ENCODE data around the gene IL1R1.

The IL1R1 gene

DNA sequence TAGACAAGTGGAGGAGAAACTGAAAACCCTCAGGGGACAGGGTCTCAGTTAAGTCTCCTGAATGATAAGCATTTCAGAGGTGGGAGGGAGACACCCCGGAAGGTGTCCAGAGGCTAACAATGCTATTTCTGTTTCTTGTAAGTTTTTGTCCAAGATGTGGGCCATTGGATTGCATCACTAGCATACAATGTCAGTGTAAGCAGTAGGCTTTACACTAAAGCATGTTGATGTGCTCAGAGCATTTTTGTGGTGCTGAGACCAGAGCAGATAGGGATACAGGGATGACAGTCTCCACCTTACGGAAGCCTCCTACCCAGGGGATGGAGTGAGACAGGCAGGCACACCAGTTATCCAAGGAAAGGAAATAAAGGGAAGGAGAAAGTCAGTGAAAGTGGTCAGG lies 2.2 kb upstream of the IL1R1 start:
- no peak for DNase-seq (ENCODE audit: low read depth)

DNA sequence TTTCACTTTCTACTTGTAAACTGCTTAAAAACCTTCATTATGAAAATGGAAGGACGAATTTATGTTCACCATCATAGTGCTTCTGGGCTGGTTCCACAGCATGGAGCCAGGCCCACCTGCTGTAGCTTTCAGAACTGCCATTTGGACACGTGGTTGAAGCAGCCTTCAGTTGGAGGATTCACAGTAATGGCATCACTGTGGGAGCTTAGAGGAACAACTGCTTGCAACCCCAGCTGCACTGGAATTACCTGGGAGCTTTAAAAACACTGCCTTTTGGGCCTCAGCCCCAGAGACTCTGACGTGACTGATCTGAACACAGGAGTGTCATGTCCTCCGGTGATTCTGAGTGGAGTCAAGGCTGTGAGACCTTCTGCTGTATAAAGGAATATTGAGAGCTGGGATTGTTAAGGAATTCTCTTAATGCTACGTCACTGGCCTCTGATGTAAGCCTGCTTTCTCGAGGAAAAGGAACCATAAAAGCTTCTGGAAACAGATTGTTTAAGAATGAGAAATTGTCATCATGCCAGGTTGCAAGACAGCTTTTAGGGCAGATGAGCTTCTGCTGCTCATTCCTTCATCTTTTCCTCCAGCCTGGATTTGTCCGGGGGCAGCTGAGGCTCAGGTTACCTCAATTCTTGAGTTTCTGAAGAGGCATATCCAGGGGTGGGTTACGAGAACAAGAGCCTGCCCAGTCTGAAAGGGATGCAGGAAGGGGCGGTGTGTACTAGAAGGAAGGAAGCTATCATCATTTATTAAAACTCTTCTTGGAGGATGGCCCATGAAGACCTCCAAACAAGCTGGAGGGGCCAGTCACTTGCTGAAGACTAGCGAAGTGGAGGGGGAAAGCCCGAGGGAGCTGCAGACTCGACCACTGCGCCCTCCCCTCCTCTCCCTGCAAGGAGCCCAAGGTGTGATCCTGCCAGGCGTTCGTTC lies 1.3 kb upstream of the IL1R1 start:
- DNase-seq (ENCODE audit: low read depth): no peak

DNA sequence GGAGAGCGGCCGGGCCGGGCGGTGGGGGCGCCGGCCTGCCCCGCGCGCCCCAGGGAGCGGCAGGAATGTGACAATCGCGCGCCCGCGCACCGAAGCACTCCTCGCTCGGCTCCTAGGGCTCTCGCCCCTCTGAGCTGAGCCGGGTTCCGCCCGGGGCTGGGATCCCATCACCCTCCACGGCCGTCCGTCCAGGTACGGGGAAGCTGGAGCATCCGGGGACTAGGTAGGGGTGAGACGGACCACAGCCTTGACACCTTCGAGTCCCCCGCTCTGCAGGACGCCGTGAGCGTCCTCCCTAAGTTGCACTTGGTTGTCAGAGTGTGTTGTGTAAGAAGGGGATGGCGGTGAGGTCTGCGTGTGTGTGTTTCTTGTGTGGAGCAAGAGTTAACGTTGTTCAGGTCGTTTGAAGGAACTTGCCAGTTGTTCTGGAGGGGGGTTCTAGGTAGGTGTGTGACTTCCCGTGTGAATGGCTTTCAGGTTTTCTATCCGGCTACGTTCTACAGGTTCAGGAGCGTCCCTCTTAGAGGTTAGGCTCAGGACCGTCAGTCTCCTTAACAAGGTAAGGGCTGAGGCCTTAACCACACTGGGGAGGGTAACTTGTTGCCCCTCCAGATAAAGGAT lies 393 bp downstream of the IL1R1 start:
- no peak for DNase-seq (ENCODE audit: low read depth)

DNA sequence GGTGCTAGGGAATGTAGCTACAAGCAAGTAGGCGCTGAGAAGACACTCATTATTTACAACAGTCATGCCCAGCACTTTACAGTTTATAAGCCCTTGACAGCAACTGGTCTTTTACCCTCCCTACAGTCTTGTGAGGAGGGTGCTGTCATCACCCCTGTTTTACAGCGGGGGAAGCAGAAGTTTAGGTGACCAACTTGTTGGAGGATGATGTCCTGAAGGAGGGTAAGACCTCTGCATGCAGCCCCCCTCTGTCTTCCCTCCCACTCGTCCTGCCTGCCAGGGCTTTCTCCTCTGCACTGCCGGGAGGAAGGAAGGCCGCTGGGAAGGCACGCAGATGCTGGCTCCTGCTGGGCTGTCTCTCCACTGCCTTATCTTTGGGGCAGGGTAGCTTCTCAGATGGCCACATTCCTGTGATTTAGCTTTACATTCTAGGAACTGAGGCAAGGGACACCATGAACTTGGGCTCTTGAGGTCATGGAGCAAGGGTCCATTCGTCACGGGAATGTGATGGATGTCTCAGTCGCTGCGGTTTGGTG lies 972 bp downstream of the IL1R1 start:
- no peak for DNase-seq (ENCODE audit: low read depth)

DNA sequence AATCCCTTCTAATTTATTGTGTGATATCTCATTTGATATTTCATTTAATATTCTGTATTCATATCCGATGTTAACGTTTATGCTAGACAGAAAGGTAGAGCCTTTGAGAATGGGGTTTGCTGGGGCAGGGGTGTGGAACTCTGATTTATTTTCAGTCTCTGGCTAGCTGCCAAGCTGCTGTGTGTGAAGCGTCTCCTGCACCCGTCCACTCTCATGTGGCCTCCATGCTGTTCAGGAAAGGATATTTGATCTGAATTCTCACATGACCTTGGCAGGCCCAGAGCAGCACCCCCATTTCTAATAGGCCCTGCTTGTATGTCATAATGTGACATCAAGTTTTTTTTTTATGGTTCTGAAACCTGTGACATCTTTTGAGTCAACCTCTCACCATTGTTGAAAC lies 1.6 kb downstream of the IL1R1 start:
- no peak for DNase-seq (ENCODE audit: low read depth)

DNA sequence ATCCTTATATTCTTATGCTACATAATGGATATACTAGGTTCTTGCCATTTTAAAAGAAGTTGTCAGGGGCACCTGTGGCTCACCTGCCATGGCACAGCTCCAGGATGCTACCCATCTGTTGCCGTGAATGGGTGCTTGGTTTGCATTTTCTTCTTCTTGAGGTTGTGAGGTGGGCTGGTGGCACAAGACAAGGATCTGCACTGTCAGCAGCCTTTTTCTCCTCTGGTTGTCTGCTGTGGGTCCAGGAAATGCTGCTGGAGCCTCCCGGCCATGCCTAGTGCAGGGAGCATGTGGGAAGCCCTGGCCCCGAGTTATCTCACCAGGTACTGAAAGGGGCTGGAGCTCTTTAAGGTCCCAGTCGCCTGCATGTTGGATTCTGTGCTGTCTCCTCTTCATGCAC lies 2.6 kb downstream of the IL1R1 start:
- no peak for DNase-seq (ENCODE audit: low read depth)

DNA sequence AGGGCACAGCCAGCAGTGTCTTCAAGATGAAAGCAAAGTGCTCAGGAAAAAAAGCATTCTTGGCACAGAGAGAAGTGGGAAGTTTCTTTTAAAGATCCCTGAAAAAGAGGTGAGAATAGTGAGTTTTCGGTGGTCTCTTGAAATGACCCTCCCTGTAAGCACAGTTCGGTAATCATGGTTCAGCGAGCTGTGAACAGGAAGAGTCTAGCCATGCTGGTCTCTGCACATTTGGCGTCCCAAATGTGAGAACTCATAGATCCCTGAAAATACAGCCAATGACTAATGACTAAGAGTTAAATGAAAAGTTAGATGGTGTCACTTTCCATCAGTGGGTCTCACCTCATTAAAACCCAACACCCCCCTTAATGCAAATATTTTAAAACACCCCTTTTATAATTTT lies 3.4 kb downstream of the IL1R1 start:
- DNase-seq (ENCODE audit: low read depth): no peak

DNA sequence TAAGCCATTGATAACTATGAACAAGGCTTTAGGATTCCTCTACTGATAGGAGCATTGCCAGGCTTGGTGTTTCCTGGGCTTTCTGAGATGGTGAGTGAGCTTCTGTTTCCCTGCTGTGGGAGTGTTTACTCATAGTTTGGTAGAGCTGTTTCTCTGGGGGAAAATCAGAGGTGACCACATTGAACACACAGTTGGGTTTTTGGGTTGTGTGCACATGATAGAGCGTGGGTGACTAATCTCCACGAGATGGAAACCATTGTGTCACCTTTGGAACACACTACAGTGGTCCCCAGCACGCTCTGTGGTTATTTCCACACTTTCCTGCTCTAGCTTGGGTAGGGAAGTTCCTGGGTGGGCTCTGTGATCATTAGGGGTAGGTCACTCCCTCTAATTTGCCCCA lies 5.4 kb downstream of the IL1R1 start:
- DNase-seq (ENCODE audit: low read depth): peak; percentile 25

DNA sequence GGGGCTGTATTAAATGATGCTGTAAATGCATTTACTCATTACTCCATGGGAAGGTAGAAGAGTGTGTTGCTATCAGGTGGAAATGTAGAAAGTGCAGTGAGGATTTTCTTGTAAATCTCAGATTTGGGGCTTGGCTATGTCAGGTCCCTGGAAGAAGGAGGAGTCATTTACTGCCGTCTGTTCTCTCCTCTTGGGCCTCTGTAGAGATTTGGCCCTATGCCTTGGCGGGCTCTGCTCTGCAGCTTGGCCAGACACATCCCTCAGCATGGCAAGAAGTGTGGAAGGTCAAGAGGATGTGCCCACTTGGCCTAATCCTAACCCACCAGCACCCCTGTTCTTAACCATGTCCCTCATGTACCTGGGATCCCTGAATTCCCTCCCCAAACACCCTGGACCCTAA lies 6.7 kb downstream of the IL1R1 start:
- no peak for DNase-seq (ENCODE audit: low read depth)

DNA sequence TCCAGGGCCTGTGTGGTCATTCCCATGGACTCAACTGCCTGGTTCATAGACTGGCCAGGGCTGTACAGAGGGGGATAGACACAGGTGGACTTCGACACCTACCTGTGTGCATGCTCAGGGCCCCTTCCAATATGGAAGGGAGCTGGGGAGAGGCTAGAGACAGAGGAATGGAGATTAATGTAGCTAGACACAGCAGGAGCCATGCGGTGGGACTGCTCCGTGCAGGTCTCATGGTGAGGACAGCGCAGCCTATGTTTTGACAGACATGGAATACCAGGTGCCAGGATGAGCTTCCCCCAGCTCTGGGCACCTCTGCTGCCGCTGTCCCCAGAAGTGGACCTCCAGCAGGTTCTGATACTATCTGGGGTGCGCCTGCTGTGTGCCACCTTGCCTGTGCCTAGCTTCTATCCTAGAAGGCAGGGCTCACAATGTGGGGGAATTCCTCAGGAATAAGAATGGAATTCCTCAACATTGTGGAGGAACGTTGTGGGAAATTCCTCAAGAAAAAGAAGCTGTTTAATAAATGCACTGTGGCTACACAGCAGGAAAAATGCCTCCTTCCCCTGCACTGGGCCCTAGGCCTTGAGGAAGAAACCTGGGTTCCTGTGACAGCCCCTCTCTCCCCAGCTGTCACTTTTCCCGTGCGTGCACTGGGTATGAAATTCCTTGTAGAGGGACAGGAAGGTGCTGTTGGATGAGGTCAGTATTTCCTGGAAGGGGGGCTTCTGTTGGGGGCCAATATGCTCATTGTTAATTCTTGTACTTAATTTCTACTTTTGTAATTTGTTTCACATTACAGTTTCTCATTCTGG lies 7.3 kb downstream of the IL1R1 start:
- no peak for DNase-seq (ENCODE audit: low read depth)

DNA sequence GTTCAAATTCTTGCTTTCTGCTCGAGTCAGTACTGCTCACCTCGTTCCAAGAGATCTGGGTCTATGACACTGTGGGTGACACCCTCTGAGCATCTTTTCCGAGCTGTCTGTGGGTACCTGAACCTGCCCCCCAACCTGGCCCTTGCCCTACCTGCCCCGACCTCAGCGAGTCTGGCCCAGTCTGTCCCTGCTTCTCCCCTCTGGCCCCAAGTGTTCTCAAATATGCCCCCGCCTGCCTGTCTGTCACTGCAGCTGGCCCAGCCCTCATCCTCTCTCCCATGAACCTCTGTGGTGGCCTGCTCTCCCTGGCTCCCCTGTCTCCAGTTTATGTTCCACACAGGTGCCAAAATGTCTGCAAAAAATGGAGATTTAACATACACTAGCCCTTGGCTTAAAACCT lies 11.8 kb downstream of the IL1R1 start:
- DNase-seq (ENCODE audit: low read depth): no peak

DNA sequence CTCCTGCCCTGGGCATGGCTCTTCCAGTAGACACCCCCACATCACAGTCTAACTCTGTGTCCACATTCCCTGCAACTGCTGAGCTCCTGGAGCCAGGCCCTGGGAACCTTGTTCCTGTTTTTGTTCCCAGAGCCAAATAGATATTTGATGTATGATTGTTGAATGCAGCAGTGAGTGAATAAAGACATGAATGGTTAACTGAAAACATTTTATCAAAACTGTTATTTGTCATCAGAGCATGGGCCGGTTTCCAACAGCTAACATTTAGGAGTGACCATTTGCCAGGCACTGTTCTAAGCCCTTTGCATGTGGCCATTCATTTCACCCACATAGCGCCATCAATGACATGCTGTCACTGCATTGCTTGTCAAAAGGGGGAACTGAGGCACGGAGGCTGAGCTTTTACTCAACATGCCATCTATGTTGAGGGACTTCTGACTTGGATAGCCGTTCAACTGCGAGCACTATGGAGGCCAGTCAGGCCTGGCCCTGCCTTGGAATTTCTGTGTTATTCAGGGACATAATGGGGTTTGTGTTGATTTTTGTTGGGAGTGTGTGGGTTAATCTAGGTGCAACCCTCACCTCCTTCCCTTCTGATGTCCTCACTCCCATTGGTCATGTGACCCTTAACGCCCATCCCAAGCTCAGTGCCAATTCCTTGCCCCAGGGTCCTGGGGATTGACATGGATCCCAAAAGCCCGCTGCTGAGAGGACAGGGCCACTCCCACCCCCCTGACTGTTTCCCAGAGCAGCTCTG lies 12.6 kb downstream of the IL1R1 start:
- DNase-seq (ENCODE audit: low read depth): no peak

DNA sequence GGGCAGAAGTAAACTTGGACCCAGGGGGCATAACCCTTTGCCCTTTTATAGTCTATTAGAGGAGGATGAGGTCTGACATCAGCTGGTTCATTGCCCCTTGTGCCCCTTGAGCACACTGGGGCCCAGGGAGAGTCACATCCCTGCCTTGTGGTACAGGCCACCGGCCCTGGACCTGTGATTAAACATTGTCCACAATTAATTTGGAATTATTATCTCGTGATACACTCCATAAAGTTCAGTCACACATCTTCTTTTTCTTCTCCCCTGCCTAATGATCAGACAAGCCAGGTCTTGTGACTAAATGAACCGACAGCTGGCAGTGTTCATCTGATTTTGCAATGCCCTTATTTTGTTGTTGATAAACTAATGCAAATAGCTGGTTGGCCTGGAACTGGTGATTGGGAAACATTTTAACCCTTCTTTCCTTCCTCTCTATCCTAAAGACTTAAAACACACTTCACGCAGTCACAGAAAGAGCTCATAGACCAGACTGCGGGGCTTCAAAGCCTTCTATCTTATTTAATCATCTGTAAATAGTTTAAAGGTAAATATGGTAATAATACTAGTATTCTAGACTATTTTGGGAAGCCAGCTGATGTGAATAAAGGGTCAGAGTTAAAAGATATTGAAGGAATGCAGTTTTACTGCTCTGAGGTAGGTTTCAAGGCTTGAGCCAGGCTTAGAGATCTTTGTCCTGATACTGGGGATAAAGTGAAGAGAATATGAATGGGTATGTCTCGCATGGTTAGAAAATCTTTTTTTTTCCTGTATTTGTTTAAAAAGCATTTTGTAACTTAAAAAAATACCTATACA lies 13.4 kb downstream of the IL1R1 start:
- DNase-seq (ENCODE audit: low read depth): no peak

DNA sequence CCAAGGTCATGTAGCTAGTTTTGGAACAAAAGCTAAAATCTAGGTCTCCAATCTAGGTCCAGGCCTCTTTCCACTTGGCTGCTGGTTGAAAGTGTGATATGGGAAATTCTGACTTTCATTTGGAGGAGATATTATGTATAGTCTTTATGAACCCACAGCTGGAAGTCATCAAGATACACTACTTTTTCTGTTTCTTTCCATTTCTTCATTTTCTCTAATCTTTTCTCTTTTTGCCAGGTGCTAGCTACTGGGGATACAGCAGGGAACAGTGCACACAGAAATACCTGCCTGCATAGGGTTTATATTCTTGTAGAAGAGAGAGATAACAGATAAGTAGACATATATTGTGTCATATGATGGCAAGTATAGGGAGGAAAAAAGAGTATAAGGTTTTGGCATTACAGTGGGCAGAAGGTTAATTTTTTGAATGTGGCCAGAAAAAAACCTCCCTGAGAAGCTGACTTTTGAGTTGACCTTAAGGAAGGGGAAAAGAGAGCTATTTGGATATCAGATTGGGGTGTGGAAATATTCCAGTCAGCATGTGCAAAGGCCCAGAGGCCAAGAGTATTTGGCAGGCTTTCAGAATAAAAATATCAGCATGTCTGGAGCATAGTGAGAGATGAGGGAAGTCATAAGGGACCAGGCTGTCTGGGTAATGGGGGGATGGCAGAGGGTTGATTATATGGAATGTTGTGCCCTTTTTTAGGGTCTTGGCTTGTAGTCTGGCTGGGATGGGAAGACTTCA lies 15.6 kb downstream of the IL1R1 start:
- DNase-seq (ENCODE audit: low read depth): no peak

DNA sequence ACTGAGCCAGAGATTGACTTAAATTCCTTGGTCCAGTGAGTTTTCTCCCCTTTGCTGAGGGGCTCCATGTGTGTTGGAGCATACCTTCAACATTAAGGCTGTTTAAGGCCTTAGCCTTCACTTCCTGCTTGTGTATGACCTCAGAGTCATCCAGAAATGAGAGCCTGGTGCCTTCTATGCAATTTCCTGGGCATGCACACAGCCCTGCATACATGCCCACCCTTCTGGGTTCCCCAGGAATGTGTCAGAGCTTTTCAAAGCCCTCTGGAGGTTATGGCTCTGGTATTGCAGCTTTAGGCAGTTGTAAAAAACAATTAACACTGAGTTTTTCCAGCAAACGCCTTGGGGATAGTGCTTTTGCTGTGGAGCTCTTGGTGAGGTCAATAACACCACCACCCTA lies 16.7 kb downstream of the IL1R1 start:
- no peak for DNase-seq (ENCODE audit: low read depth)

DNA sequence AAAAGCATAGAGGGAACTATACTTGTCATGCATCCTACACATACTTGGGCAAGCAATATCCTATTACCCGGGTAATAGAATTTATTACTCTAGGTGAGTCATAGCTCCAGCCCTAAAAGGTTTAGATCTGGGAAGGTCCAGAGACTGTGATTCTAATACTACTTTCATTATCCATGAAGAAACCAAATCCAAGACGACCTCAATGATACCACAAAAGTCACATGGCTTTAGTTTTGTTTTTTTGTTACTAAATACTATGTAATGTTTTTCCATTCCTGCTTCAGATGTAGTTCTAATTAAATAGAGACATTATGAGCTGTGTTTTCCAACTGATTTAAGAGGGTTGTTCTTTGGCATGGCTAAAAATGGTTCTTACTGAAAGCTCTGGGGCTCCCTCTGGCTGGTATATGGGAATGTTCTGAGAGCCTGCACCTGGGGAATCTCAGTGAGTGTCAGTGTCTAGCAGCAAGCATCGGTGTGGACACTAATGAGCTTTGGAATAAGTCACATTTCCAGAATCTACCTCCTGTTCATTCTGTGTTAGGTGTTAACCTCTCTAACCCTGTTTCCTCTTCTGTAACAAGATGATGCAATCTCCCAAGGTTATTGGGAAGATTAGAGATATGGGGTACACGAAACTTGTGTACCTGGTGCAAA lies 23.8 kb downstream of the IL1R1 start:
- DNase-seq (ENCODE audit: low read depth): no peak

DNA sequence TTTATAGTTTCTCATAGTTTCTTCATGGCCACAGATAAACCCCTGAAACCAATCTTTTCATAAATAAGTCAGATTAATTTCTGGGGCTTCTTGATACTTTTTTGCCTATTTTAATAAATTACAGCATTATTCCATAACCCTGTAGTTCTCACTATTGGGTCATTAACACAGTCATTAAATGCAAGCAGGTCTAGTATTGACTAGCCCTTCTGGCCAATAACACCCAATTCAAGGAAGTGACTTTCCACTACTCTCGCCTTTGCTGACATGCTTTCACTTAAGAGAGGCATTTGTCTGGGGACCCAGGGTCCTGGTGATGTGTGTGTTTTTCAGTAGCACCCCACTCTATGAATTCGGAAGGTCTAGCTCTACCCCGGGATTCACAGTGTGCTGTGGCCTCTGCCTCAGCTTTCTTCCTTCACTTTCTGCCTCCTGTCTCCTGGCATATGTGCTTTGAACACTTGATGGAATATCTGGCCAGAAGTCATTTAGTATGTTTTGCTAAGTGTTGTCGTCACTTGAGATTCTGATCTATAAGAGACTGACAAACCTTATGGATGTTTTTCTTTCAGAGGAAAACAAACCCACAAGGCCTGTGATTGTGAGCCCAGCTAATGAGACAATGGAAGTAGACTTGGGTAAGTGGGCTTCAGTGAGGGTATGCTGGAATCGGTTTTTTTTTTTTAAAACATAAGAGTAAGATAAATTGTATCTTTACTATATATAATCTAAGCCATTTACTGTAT lies 25.7 kb downstream of the IL1R1 start:
- DNase-seq (ENCODE audit: low read depth): no peak

DNA sequence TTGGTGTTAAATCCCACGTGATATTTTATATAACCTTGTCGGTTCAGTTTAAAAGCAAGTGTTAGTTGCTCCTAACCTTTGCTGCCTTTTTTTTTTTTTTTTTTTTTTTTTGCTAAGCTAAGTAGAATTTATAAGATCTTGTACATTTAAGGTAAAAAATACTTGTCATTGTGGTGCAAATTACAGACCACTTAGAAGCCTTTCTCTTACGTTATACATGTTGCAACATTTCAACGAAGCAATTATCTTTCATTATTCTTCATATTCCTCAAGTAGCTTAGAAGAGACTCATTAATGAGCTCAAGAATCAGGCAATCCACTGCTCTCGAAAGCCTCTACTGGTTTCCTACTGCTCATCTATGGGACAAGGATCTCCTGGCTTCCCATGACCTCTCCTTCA lies 29.4 kb downstream of the IL1R1 start:
- no peak for DNase-seq (ENCODE audit: low read depth)

DNA sequence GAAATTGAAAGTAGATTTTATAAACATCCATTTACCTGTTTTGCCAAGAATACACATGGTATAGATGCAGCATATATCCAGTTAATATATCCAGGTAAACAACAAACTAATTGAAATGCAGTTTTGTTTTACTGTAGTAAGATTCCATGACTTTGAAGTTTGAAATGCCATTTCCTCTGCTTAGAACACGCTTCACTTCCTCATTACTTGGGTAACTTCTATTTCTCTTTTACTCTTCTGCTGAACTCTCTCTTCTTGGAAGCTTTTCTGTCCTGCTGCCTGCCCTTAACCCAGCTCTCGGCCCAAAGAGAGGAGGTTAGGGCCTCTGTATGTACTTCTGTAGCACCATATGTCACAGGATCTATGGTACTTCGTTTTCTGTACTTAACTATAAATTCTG lies 30.2 kb downstream of the IL1R1 start:
- no peak for DNase-seq (ENCODE audit: low read depth)
